NCI-H146 treated with DMSO at 0.1 percent for 48 hours (cell line): Measurements from ENCODE around the gene PRKCE.

ENCODE experiments used
- DNase-seq: peaks from one replicate; lab custom pipeline; 2025; ENCODE audit not compliant: unreplicated experiment; lab: John Stamatoyannopoulos, UW

PRKCE gene

GRCh38 chr2:45953376-45954027, 302.0 kb downstream of the PRKCE start:
- DNase-seq, result no peak

GRCh38 chr2:45954233-45954850, 302.9 kb downstream of the PRKCE start:
- DNase-seq, result no peak

- no peak for DNase-seq
These were observed 306.2 kb downstream of the PRKCE start for GRCh38 chr2:45957533-45958227.

- no peak for DNase-seq
These were observed 308.8 kb downstream of the PRKCE start for GRCh38 chr2:45960057-45960863.

- DNase-seq, result no peak
These were observed 310.9 kb downstream of the PRKCE start for GRCh38 chr2:45962177-45962921.

GRCh38 chr2:45963816-45964215, 312.3 kb downstream of the PRKCE start:
- no peak for DNase-seq

- DNase-seq, result no peak
These were observed 312.9 kb downstream of the PRKCE start for GRCh38 chr2:45964223-45964841.

- no peak for DNase-seq
These were observed 313.4 kb downstream of the PRKCE start for GRCh38 chr2:45964906-45965305.

GRCh38 chr2:45965871-45966498, 314.5 kb downstream of the PRKCE start:
- DNase-seq, result no peak

GRCh38 chr2:45968946-45969584, 317.6 kb downstream of the PRKCE start:
- no peak for DNase-seq

- DNase-seq, result peak; percentile 67
These were observed 322.0 kb downstream of the PRKCE start for GRCh38 chr2:45973426-45973825.

- no peak for DNase-seq
These were observed 322.6 kb downstream of the PRKCE start for GRCh38 chr2:45974056-45974455.

GRCh38 chr2:45974762-45975408, 323.4 kb downstream of the PRKCE start:
- DNase-seq, result no peak

GRCh38 chr2:45975752-45976517, 324.5 kb downstream of the PRKCE start:
- no peak for DNase-seq

- DNase-seq, result no peak
These were observed 326.9 kb downstream of the PRKCE start for GRCh38 chr2:45978302-45978859.

- peak; percentile 92 for DNase-seq
These were observed 327.6 kb downstream of the PRKCE start for GRCh38 chr2:45979065-45979464.

GRCh38 chr2:45980161-45980865, 328.8 kb downstream of the PRKCE start:
- no peak for DNase-seq
